ENCODE data around the gene SLC37A1. TPM values are rescaled to one million over a fixed set of nuclear protein-coding genes. Genes with fewer than 3 reads are reported as not detected.

Gene SLC37A1
- total and polyA plus RNA-seq, 5 donors from 2014 or later, result 2.8 to 18.8 (median 3.6) TPM

- Histone ChIP-seq H3K9me3 (ENCODE audit: control insufficient read depth in 2 of 2, low read length in 2 of 2) (no peaks in the 10 kb centered on the region), H3K4me1 (ENCODE audit: control insufficient read depth, insufficient read depth, low read length, poor library complexity, severe bottlenecking) (no peaks in the 10 kb centered on the region), H3K36me3 (ENCODE audit: control insufficient read depth, insufficient read depth, low read length) (no peaks in the 10 kb centered on the region), H3K27ac (ENCODE audit: insufficient read depth, low read length, poor library complexity, severe bottlenecking) (no peak overlapping the region), H3K4me3 (ENCODE audit: low read depth, low read length) (no peak overlapping the region), H3K27me3 (ENCODE audit: control insufficient read depth, insufficient read depth, low read length) (peaks cover 8% of the 10 kb centered on the region)
- ATAC-seq (ENCODE audit: low read depth in 2 of 2) (no peak), DNase-seq (no peak)
- H3K4me1 Mint-ChIP-seq, result no peaks in the 10 kb centered on the region
- H3K4me3 Mint-ChIP-seq, result no peak overlapping the region
- H3K27ac Mint-ChIP-seq, result no peak overlapping the region
- H3K9me3 Mint-ChIP-seq, result no peaks in the 10 kb centered on the region
- no peaks in the 10 kb centered on the region for H3K36me3 Mint-ChIP-seq
- H3K27me3 Mint-ChIP-seq, result peaks cover 24% of the 10 kb centered on the region
These were observed 32.5 kb upstream of the SLC37A1 start for GRCh38 chr21:42481169-42481568.

DNA sequence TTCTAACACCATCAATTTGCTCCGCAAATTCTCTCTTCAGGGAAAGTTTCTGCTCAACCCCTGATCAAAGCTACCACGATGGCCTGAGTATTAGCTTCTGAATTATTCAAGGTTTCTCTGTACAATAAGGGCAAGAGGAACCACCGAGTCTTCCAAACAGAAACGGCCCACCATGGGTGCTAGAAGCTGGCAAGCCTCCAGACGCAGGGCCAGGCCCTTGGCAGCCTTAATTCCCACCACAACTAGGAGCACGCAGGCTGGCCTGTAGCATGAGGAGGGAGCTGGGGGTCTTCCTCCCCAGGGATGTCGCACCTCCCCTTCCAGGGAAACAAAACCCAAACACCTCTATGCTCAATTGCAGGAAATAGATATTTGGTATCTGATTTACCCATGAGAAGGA, 28.7 kb upstream of the SLC37A1 start:
- Histone ChIP-seq H3K36me3 (ENCODE audit: control insufficient read depth, insufficient read depth, low read length) (no peaks in the 10 kb centered on the region), H3K27me3 (ENCODE audit: control insufficient read depth, insufficient read depth, low read length) (peaks cover 13% of the 10 kb centered on the region), H3K4me3 (ENCODE audit: low read depth, low read length) (no peak overlapping the region), H3K9me3 (ENCODE audit: control insufficient read depth in 2 of 2, low read length in 2 of 2) (no peaks in the 10 kb centered on the region), H3K27ac (ENCODE audit: insufficient read depth, low read length, poor library complexity, severe bottlenecking) (no peak overlapping the region), H3K4me1 (ENCODE audit: control insufficient read depth, insufficient read depth, low read length, poor library complexity, severe bottlenecking) (no peaks in the 10 kb centered on the region)
- Mint-ChIP-seq H3K4me1 (no peaks in the 10 kb centered on the region), H3K27ac (no peak overlapping the region), H3K36me3 (no peaks in the 10 kb centered on the region), H3K4me3 (no peak overlapping the region), H3K9me3 (peaks cover 0 to 2% (median 0%) of the 10 kb centered on the region in 7 donors), H3K27me3 (peaks cover 40% of the 10 kb centered on the region)
- DNase-seq (no peak), ATAC-seq (ENCODE audit: low read depth in 2 of 2) (no peak)

GRCh38 chr21:42486072-42486471, 27.6 kb upstream of the SLC37A1 start:
- peaks cover 13% of the 10 kb centered on the region for H3K27me3 ChIP-seq (ENCODE audit: control insufficient read depth, insufficient read depth, low read length)
- H3K4me1 ChIP-seq (ENCODE audit: control insufficient read depth, insufficient read depth, low read length, poor library complexity, severe bottlenecking), result no peaks in the 10 kb centered on the region
- Mint-ChIP-seq H3K4me3 (no peak overlapping the region), H3K27me3 (peaks cover 43% of the 10 kb centered on the region), H3K36me3 (no peaks in the 10 kb centered on the region), H3K27ac (no peak overlapping the region), H3K4me1 (no peaks in the 10 kb centered on the region), H3K9me3 (peaks cover 0 to 2% (median 0%) of the 10 kb centered on the region in 7 donors)
- H3K4me3 ChIP-seq (ENCODE audit: low read depth, low read length), result no peak overlapping the region
- no peaks in the 10 kb centered on the region for H3K9me3 ChIP-seq (ENCODE audit: control insufficient read depth in 2 of 2, low read length in 2 of 2)
- ATAC-seq (ENCODE audit: low read depth in 2 of 2), result no peak
- H3K36me3 ChIP-seq (ENCODE audit: control insufficient read depth, insufficient read depth, low read length), result no peaks in the 10 kb centered on the region
- H3K27ac ChIP-seq (ENCODE audit: insufficient read depth, low read length, poor library complexity, severe bottlenecking), result no peak overlapping the region
- no peak for DNase-seq

DNA sequence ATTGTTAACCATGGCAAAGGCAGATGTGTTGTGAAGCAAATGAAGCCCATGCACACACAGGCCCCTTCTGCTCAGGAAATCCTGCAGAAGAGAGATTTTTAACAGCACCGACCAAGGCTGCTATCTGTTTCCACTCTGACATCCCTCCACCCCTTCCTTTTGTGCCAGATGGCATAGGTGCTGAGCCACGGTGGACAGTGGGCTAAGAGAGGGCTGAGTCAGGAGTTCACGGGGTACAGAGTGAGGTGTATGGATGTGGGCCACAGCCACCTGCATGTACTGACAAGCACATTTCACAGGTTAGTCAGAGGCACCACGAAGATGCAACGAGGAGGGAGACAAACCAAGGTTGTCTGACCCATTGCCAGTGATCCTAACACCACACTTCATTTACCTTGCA, 27.1 kb upstream of the SLC37A1 start:
- Mint-ChIP-seq H3K27me3 (peaks cover 40% of the 10 kb centered on the region), H3K36me3 (no peaks in the 10 kb centered on the region), H3K4me3 (no peak overlapping the region), H3K4me1 (no peaks in the 10 kb centered on the region), H3K27ac (no peak overlapping the region), H3K9me3 (peaks cover 0 to 2% (median 0%) of the 10 kb centered on the region in 7 donors)
- H3K36me3 ChIP-seq (ENCODE audit: control insufficient read depth, insufficient read depth, low read length), result no peaks in the 10 kb centered on the region
- DNase-seq (no peak), ATAC-seq (ENCODE audit: low read depth in 2 of 2) (no peak)
- no peaks in the 10 kb centered on the region for H3K4me1 ChIP-seq (ENCODE audit: control insufficient read depth, insufficient read depth, low read length, poor library complexity, severe bottlenecking)
- H3K4me3 ChIP-seq (ENCODE audit: low read depth, low read length), result no peak overlapping the region
- no peaks in the 10 kb centered on the region for H3K9me3 ChIP-seq (ENCODE audit: control insufficient read depth in 2 of 2, low read length in 2 of 2)
- H3K27ac ChIP-seq (ENCODE audit: insufficient read depth, low read length, poor library complexity, severe bottlenecking), result no peak overlapping the region
- H3K27me3 ChIP-seq (ENCODE audit: control insufficient read depth, insufficient read depth, low read length), result peaks cover 13% of the 10 kb centered on the region

DNA sequence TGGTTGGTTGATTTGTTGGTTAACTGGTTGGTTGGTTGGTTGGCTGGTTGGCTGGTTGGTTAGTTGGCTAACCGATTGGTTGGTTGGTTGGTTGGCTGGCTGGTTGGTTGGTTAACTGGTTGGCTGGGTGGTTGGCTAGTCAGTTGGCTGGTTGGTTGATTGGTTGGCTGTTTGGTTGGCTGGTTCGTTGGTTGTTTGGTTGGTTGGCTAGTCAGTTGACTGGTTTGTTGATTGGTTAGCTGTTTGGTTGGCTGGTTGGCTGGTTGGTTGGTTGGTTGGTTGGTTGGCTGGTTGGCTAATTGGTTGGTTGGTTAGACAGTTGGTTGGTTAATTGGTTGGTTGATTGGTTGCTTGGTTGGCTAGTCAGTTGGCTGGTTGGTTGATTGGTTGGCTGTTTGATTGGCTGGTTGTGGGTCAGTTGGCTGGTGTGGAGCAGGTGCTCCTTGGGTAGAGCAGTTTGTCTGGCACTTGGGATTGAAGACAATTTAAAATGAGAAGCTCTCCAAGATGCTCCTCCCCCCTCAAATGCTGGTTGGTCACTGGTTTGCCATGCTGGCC, 24.6 kb upstream of the SLC37A1 start:
- peaks cover 0 to 4% (median 0%) of the 10 kb centered on the region in 4 donors for H3K4me1 Mint-ChIP-seq
- no peak overlapping the region for H3K4me3 Mint-ChIP-seq
- H3K9me3 Mint-ChIP-seq, result peaks cover 0 to 2% (median 0%) of the 10 kb centered on the region in 7 donors
- no peak overlapping the region for H3K27ac ChIP-seq (ENCODE audit: insufficient read depth, low read length, poor library complexity, severe bottlenecking)
- no peaks in the 10 kb centered on the region for H3K9me3 ChIP-seq (ENCODE audit: control insufficient read depth in 2 of 2, low read length in 2 of 2)
- peaks cover 10% of the 10 kb centered on the region for H3K27me3 ChIP-seq (ENCODE audit: control insufficient read depth, insufficient read depth, low read length)
- H3K4me3 ChIP-seq (ENCODE audit: low read depth, low read length), result no peak overlapping the region
- H3K27ac Mint-ChIP-seq, result no peak overlapping the region
- DNase-seq (no peak), ATAC-seq (ENCODE audit: low read depth in 2 of 2) (no peak)
- no peaks in the 10 kb centered on the region for H3K36me3 Mint-ChIP-seq
- H3K36me3 ChIP-seq (ENCODE audit: control insufficient read depth, insufficient read depth, low read length), result no peaks in the 10 kb centered on the region
- H3K4me1 ChIP-seq (ENCODE audit: control insufficient read depth, insufficient read depth, low read length, poor library complexity, severe bottlenecking), result no peaks in the 10 kb centered on the region
- H3K27me3 Mint-ChIP-seq, result peaks cover 44% of the 10 kb centered on the region

GRCh38 chr21:42489991-42490390, 23.7 kb upstream of the SLC37A1 start:
- H3K4me3 Mint-ChIP-seq, result no peak overlapping the region
- H3K9me3 Mint-ChIP-seq, result peaks cover 0 to 2% (median 0%) of the 10 kb centered on the region in 7 donors
- no peak for ATAC-seq (ENCODE audit: low read depth in 2 of 2)
- H3K27ac Mint-ChIP-seq, result no peak overlapping the region
- H3K4me3 ChIP-seq (ENCODE audit: low read depth, low read length), result no peak overlapping the region
- peaks cover 0 to 4% (median 0%) of the 10 kb centered on the region in 4 donors for H3K4me1 Mint-ChIP-seq
- H3K36me3 ChIP-seq (ENCODE audit: control insufficient read depth, insufficient read depth, low read length), result no peaks in the 10 kb centered on the region
- H3K27me3 ChIP-seq (ENCODE audit: control insufficient read depth, insufficient read depth, low read length), result peaks cover 8% of the 10 kb centered on the region
- no peaks in the 10 kb centered on the region for H3K9me3 ChIP-seq (ENCODE audit: control insufficient read depth in 2 of 2, low read length in 2 of 2)
- no peaks in the 10 kb centered on the region for H3K4me1 ChIP-seq (ENCODE audit: control insufficient read depth, insufficient read depth, low read length, poor library complexity, severe bottlenecking)
- H3K27me3 Mint-ChIP-seq, result peaks cover 37% of the 10 kb centered on the region
- no peak for DNase-seq
- H3K36me3 Mint-ChIP-seq, result no peaks in the 10 kb centered on the region
- H3K27ac ChIP-seq (ENCODE audit: insufficient read depth, low read length, poor library complexity, severe bottlenecking), result no peak overlapping the region

DNA sequence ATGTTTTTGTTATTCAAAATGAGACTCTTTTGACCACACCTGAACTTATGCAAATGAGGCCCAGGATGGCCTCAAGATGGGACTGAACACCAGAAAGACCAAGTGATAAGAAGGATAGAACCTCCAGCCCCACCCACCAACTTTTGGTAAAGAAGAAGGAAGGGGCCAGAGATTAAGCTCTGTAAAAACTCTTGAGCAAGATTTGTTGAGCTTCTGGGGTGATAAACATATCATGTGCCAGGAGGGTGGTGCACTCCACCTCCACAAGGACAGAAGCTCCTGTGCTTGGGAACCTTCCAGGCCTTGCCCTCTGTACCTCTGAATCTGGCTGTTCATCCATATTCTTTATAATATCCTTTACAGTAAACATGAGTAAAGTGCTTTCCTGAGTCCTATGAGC, 22.9 kb upstream of the SLC37A1 start:
- H3K36me3 ChIP-seq (ENCODE audit: control insufficient read depth, insufficient read depth, low read length), result no peaks in the 10 kb centered on the region
- H3K36me3 Mint-ChIP-seq, result no peaks in the 10 kb centered on the region
- ATAC-seq (ENCODE audit: low read depth in 2 of 2), result no peak
- no peak for DNase-seq
- peaks cover 37% of the 10 kb centered on the region for H3K27me3 Mint-ChIP-seq
- no peak overlapping the region for H3K4me3 Mint-ChIP-seq
- peaks cover 3% of the 10 kb centered on the region for H3K4me1 ChIP-seq (ENCODE audit: control insufficient read depth, insufficient read depth, low read length, poor library complexity, severe bottlenecking)
- H3K9me3 Mint-ChIP-seq, result peaks cover 0 to 2% (median 0%) of the 10 kb centered on the region in 7 donors
- no peak overlapping the region for H3K27ac ChIP-seq (ENCODE audit: insufficient read depth, low read length, poor library complexity, severe bottlenecking)
- peaks cover 0 to 8% (median 1%) of the 10 kb centered on the region in 4 donors for H3K4me1 Mint-ChIP-seq
- peaks cover 5% of the 10 kb centered on the region for H3K27me3 ChIP-seq (ENCODE audit: control insufficient read depth, insufficient read depth, low read length)
- H3K27ac Mint-ChIP-seq, result no peak overlapping the region
- H3K9me3 ChIP-seq (ENCODE audit: control insufficient read depth in 2 of 2, low read length in 2 of 2), result no peaks in the 10 kb centered on the region
- H3K4me3 ChIP-seq (ENCODE audit: low read depth, low read length), result no peak overlapping the region

DNA sequence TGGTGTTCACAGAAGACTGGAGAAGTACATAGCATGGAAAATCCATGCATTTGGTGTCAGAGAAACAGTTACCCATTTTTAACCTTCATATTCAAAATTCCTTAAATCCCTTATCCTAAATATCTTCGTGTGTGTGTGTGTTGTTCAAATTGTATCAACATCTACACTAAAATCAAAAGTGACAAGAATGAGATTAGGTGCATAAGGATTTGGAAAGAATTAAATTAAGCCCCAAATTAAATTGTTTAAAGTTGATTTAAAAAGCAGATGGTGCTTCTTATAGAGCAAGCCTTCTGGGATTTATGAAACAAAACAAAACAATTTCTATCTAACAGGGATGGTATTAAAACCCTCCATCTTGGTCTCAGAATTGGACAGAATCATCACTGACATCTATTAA, 22.3 kb upstream of the SLC37A1 start:
- H3K27me3 Mint-ChIP-seq, result peaks cover 42% of the 10 kb centered on the region
- H3K4me3 Mint-ChIP-seq, result no peak overlapping the region
- H3K36me3 Mint-ChIP-seq, result no peaks in the 10 kb centered on the region
- peaks cover 0 to 2% (median 0%) of the 10 kb centered on the region in 7 donors for H3K9me3 Mint-ChIP-seq
- Histone ChIP-seq H3K4me3 (ENCODE audit: low read depth, low read length) (no peak overlapping the region), H3K27ac (ENCODE audit: insufficient read depth, low read length, poor library complexity, severe bottlenecking) (no peak overlapping the region), H3K27me3 (ENCODE audit: control insufficient read depth, insufficient read depth, low read length) (peaks cover 5% of the 10 kb centered on the region), H3K36me3 (ENCODE audit: control insufficient read depth, insufficient read depth, low read length) (no peaks in the 10 kb centered on the region), H3K4me1 (ENCODE audit: control insufficient read depth, insufficient read depth, low read length, poor library complexity, severe bottlenecking) (peaks cover 7% of the 10 kb centered on the region), H3K9me3 (ENCODE audit: control insufficient read depth in 2 of 2, low read length in 2 of 2) (no peaks in the 10 kb centered on the region)
- no peak overlapping the region for H3K27ac Mint-ChIP-seq
- H3K4me1 Mint-ChIP-seq, result peaks cover 0 to 12% (median 4%) of the 10 kb centered on the region in 4 donors
- no peak for ATAC-seq (ENCODE audit: low read depth in 2 of 2)
- no peak for DNase-seq
